NOMO-1 treated with dmso at 0.1 percent for 144 hours (cell line): ENCODE measurements around the gene SLC9C2.
"Not testable (repeated sequence)": the region's sequence is repeated elsewhere in the genome, so short reads cannot be mapped to it uniquely, and the experiment has no call there.

Source experiments
- DNase-seq: peaks from one replicate; lab custom pipeline; 2025; ENCODE audit not compliant: unreplicated experiment; lab: John Stamatoyannopoulos, UW

Gene SLC9C2

GRCh38 chr1:173580658-173581057, 22.2 kb downstream of the SLC9C2 start:
- no peak for DNase-seq

GRCh38 chr1:173580071-173580470, 22.8 kb downstream of the SLC9C2 start:
- DNase-seq, result no peak

- DNase-seq, result no peak
These were observed 29.3 kb downstream of the SLC9C2 start for GRCh38 chr1:173573596-173573995.

- DNase-seq, result no peak
These were observed 30.5 kb downstream of the SLC9C2 start for GRCh38 chr1:173572201-173572873.

GRCh38 chr1:173570370-173571007, 32.4 kb downstream of the SLC9C2 start:
- DNase-seq, result no peak

- no peak for DNase-seq
These were observed 34.4 kb downstream of the SLC9C2 start for GRCh38 chr1:173568483-173568882.

GRCh38 chr1:173563846-173564245, 39.0 kb downstream of the SLC9C2 start:
- not testable (repeated sequence) for DNase-seq

- DNase-seq, result no peak
These were observed 40.1 kb downstream of the SLC9C2 start for GRCh38 chr1:173562813-173563212.

- DNase-seq, result no peak
These were observed 41.6 kb downstream of the SLC9C2 start for GRCh38 chr1:173561263-173561662.

GRCh38 chr1:173560285-173560880, 42.5 kb downstream of the SLC9C2 start:
- no peak for DNase-seq

- no peak for DNase-seq
These were observed 47.1 kb downstream of the SLC9C2 start for GRCh38 chr1:173555651-173556305.

GRCh38 chr1:173554541-173555250, 48.2 kb downstream of the SLC9C2 start:
- no peak for DNase-seq

GRCh38 chr1:173554089-173554488, 48.8 kb downstream of the SLC9C2 start:
- no peak for DNase-seq

GRCh38 chr1:173553312-173553711, 49.6 kb downstream of the SLC9C2 start:
- no peak for DNase-seq

GRCh38 chr1:173551699-173552098, 51.2 kb downstream of the SLC9C2 start:
- no peak for DNase-seq

- DNase-seq, result no peak
These were observed 53.1 kb downstream of the SLC9C2 start for GRCh38 chr1:173549813-173550212.

- DNase-seq, result no peak
These were observed 57.2 kb downstream of the SLC9C2 start for GRCh38 chr1:173545688-173546087.

- no peak for DNase-seq
These were observed 66.6 kb downstream of the SLC9C2 start for GRCh38 chr1:173536223-173536622.

GRCh38 chr1:173532237-173532636, 70.6 kb downstream of the SLC9C2 start:
- DNase-seq, result no peak

- DNase-seq, result no peak
These were observed 71.8 kb downstream of the SLC9C2 start for GRCh38 chr1:173530795-173531693.
